ENCODE measurements around the gene TMEM169. TPM values are rescaled to one million over a fixed set of nuclear protein-coding genes. Genes with fewer than 3 reads are reported as not detected.

TMEM169 gene
- total and polyA plus RNA-seq, 9 of the 15 experiments (the other 6 are each of a cell fraction or from before 2014, with no cell fraction given): 0.01 to 0.09 (median 0.04) TPM; not detected in 5

DNA sequence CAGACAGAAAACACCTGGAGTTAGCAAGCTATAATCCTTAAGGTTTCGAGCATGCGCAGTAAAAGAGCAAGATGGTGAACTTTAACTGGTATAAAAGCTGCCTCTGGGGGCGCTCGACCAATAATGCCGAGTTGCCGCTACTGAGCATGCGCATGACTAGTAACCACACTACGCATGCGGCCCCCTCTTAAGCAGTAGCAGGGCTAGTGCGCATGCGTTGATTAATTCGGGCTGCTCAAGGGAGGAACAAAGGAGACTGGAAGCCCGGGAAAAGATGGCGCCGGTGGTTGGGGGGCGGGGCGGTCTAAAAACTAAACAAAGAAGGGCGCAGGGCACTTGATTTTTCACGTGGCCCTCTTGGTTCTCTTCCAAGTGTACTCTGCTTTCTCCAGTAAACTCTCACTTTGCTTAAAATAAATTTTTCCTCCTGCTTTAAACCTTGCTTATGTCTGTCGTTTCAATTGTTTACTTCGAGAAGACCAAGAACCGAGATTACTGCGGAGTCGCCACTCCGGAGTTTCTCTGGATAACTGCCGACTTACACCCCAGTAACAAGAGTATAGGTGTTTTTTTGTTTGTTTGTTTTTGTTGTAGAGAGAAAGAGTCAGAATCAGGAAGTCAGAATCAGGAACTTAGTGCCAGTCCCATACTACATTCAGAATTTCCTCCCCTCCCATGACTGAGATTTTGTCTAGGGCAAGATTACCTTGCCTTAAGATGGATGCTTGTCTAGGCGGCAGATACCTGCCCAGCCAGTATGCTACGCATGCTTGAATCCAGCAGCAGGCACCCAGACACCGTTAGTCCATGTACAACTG is 33.2 kb downstream of the TMEM169 start (continued):
- no peak for TF ChIP-seq CBX8 (IDR thresholded peaks at IDR 0.05; ENCODE audit: borderline replicate concordance, extremely low read depth, low read depth, low read length, poor library complexity, severe bottlenecking)
- TF ChIP-seq, protein P1, sequence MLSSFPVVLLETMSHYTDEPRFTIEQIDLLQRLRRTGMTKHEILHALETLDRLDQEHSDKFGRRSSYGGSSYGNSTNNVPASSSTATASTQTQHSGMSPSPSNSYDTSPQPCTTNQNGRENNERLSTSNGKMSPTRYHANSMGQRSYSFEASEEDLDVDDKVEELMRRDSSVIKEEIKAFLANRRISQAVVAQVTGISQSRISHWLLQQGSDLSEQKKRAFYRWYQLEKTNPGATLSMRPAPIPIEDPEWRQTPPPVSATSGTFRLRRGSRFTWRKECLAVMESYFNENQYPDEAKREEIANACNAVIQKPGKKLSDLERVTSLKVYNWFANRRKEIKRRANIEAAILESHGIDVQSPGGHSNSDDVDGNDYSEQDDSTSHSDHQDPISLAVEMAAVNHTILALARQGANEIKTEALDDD (IDR thresholded peaks at IDR 0.05): peak; percentile 82
- no peak for TF ChIP-seq RBM22 (IDR thresholded peaks at IDR 0.05; ENCODE audit: low read depth, low read length, poor library complexity, severe bottlenecking)
- TF ChIP-seq, protein P2, sequence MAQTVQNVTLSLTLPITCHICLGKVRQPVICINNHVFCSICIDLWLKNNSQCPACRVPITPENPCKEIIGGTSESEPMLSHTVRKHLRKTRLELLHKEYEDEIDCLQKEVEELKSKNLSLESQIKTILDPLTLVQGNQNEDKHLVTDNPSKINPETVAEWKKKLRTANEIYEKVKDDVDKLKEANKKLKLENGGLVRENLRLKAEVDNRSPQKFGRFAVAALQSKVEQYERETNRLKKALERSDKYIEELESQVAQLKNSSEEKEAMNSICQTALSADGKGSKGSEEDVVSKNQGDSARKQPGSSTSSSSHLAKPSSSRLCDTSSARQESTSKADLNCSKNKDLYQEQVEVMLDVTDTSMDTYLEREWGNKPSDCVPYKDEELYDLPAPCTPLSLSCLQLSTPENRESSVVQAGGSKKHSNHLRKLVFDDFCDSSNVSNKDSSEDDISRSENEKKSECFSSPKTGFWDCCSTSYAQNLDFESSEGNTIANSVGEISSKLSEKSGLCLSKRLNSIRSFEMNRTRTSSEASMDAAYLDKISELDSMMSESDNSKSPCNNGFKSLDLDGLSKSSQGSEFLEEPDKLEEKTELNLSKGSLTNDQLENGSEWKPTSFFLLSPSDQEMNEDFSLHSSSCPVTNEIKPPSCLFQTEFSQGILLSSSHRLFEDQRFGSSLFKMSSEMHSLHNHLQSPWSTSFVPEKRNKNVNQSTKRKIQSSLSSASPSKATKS (CRISPR knock-in tag; IDR thresholded peaks at IDR 0.05): no peak
- TF ChIP-seq, protein P3, sequence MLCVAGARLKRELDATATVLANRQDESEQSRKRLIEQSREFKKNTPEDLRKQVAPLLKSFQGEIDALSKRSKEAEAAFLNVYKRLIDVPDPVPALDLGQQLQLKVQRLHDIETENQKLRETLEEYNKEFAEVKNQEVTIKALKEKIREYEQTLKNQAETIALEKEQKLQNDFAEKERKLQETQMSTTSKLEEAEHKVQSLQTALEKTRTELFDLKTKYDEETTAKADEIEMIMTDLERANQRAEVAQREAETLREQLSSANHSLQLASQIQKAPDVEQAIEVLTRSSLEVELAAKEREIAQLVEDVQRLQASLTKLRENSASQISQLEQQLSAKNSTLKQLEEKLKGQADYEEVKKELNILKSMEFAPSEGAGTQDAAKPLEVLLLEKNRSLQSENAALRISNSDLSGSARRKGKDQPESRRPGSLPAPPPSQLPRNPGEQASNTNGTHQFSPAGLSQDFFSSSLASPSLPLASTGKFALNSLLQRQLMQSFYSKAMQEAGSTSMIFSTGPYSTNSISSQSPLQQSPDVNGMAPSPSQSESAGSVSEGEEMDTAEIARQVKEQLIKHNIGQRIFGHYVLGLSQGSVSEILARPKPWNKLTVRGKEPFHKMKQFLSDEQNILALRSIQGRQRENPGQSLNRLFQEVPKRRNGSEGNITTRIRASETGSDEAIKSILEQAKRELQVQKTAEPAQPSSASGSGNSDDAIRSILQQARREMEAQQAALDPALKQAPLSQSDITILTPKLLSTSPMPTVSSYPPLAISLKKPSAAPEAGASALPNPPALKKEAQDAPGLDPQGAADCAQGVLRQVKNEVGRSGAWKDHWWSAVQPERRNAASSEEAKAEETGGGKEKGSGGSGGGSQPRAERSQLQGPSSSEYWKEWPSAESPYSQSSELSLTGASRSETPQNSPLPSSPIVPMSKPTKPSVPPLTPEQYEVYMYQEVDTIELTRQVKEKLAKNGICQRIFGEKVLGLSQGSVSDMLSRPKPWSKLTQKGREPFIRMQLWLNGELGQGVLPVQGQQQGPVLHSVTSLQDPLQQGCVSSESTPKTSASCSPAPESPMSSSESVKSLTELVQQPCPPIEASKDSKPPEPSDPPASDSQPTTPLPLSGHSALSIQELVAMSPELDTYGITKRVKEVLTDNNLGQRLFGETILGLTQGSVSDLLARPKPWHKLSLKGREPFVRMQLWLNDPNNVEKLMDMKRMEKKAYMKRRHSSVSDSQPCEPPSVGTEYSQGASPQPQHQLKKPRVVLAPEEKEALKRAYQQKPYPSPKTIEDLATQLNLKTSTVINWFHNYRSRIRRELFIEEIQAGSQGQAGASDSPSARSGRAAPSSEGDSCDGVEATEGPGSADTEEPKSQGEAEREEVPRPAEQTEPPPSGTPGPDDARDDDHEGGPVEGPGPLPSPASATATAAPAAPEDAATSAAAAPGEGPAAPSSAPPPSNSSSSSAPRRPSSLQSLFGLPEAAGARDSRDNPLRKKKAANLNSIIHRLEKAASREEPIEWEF (CRISPR knock-in tag; IDR thresholded peaks at IDR 0.05): no peak
- TF ChIP-seq, protein P4, sequence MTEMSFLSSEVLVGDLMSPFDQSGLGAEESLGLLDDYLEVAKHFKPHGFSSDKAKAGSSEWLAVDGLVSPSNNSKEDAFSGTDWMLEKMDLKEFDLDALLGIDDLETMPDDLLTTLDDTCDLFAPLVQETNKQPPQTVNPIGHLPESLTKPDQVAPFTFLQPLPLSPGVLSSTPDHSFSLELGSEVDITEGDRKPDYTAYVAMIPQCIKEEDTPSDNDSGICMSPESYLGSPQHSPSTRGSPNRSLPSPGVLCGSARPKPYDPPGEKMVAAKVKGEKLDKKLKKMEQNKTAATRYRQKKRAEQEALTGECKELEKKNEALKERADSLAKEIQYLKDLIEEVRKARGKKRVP (CRISPR knock-in tag; IDR thresholded peaks at IDR 0.05): no peak
- TF ChIP-seq CBFA2T2 (conservative IDR thresholded peaks at IDR 0.05): no peak
- TF ChIP-seq, protein P5, sequence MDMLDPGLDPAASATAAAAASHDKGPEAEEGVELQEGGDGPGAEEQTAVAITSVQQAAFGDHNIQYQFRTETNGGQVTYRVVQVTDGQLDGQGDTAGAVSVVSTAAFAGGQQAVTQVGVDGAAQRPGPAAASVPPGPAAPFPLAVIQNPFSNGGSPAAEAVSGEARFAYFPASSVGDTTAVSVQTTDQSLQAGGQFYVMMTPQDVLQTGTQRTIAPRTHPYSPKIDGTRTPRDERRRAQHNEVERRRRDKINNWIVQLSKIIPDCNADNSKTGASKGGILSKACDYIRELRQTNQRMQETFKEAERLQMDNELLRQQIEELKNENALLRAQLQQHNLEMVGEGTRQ (CRISPR knock-in tag; IDR thresholded peaks at IDR 0.05): no peak
- peak; percentile 34; the same call in 1 of the 2 replicates for TF ChIP-seq SPI1 (IDR thresholded peaks at IDR 0.05; ENCODE audit: borderline replicate concordance, low read depth, low read length)
- no peak for TF ChIP-seq SMC3 (conservative IDR thresholded peaks at IDR 0.05; ENCODE audit: insufficient read depth, low read depth, low read length)
- TF ChIP-seq PCBP1 (IDR thresholded peaks at IDR 0.05; ENCODE audit: low read depth, low read length, poor library complexity, severe bottlenecking): no peak
- TF ChIP-seq NR2C1 (IDR thresholded peaks at IDR 0.05): no peak
- TF ChIP-seq NR2C1 (tag; IDR thresholded peaks at IDR 0.05): no peak
- TF ChIP-seq RBM25 (IDR thresholded peaks at IDR 0.05; ENCODE audit: low read depth, low read length, severe bottlenecking): no peak
- TF ChIP-seq STAG1 (CRISPR knock-in tag; IDR thresholded peaks at IDR 0.05; ENCODE audit: borderline replicate concordance): no peak
- no peak for TF ChIP-seq ZNF785 (CRISPR knock-in tag; IDR thresholded peaks at IDR 0.05)

Measured in K562 (cell line).